AG20443 (cell line): ENCODE data around the gene MAPT.

ENCODE experiments used
- DNase-seq: peaks from one replicate; pipeline ENCODE4 v3.0.0; 2012; ENCODE audit warnings: low spot score, mixed read lengths

MAPT gene

GRCh38 chr17:46057366-46057765 is 163.0 kb downstream of the MAPT start:
- no peak for DNase-seq

DNA sequence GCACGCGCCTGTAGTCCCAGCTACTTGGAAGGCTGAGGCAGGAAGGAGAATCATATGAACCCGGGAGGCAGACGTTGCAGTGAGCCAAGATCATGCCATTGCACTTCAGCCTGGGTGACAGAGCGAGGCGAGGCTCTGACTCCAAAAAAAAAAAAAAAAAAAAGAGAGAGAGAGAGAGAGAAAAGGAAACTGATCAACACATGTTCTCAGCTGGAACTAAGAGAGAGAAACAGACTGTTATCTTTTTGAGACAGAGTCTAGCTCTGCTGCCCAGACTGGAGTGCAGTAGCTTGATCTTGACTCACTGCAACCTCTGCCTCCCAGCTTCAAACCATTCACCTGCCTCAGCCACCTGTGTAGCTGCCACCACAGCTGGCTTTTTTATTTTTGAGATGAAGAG is 165.1 kb downstream of the MAPT start:
- DNase-seq: no peak

GRCh38 chr17:46060461-46060860 is 166.1 kb downstream of the MAPT start:
- no peak for DNase-seq

GRCh38 chr17:46061435-46061834 is 167.1 kb downstream of the MAPT start:
- DNase-seq: peak; percentile 16

DNA sequence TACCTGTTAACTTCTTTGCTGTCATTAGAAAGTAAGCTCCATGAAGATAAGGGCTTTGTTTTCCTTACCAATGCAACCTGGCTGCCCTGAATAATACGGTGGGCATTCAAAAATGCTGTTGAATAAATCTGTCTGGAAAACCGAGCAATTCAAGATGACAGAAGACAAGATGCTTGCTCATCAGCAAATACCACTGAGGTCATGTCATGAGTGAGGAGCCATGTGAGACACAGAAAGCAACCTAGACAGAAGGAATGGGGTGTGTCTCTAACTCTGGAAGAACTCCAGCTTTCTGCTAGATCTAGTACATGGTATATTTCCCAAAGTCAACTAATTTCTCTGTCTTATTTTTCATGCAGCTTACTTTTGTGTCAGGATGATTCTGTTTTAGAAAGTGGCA is 168.9 kb downstream of the MAPT start:
- peak; percentile 86 for DNase-seq

- no peak for DNase-seq
Observed at GRCh38 chr17:46064460-46064859, 170.1 kb downstream of the MAPT start.

- no peak for DNase-seq
Observed at GRCh38 chr17:46071796-46072195, 177.4 kb downstream of the MAPT start.

DNA sequence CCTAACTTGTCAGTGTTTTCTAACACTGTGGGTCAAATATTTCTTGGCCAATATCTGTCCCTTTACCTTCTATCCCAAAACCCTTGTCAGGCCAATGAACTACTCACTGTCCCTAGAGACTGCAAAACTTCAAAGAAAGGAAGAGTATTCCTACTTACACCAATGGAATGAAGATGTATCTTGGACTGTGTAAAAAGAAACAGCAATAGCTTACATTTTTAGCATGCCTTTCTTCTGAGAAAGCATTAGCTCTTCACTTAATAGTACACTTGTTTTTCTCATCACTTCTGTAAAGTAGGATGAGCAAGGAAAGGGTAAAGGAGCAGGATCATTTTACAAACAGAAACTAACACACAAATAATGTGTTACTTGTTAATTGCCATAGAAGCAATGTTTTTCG is 178.6 kb downstream of the MAPT start:
- peak; percentile 69 for DNase-seq

- DNase-seq: no peak
Observed at GRCh38 chr17:46074540-46074939, 180.2 kb downstream of the MAPT start.
